Measurements from ENCODE around the gene SLAMF1.
"Not testable (repeated sequence)": the region's sequence is repeated elsewhere in the genome, so short reads cannot be mapped to it uniquely, and the experiment has no call there.

Gene SLAMF1

DNA sequence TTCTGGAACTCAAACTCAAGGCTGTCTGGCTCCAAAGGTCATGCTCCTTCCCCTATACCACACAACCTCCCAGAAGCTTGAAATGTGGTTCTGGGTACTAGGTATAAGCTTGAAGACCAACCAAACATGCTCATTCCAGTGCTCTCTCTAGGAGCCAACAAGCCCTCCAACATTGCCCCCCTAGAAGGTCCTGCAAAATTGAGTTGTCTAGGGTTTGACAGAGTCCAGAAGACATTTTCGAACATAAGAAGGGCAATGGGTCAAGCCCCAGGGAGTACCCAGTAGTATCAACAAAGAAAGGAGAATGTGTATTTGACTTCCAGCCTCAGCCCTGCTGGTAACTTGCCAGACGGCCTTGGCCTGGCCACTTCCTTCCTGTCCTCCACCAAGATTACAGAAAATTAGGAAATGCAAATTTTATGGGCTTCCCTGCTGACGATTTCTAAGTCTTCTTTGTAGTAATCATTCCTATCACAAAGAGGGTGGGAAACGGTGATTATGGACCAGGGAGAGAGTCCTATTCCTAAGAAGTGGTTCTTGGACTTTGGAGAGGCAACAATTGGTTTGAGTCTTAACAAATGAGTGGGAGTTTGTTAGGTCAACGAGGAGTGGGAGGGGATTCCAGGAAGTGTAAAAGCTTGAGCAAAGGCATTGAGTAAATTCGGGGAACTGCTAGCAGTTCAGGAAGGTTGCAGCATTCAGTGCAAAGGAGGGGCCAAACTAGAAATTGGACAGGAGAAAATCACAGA is 18.7 kb upstream of the SLAMF1 start:
- no peak for DNase-seq (ENCODE audit: low spot score)

DNA sequence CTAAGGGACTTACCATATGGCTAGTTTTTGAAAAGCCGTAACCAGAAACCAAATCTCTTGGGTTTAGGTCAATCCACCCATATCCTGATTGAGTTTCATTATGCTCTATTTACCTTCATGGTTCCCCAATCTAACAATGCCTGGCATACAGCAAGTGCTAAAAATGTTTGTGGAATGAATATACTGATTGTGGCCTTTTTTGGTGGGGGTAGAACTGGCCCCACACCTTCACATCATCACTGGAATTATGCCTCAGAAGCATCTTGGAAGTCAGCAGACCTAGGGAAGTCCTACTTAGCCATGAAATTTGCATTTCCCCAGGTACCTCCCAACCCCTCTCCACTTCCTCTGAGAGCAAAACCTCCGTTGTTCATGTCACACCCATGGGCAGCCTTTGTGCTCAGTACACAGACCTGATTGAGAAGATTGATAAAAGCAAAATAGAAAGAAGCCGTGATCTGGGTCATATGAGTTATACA is 17.8 kb upstream of the SLAMF1 start:
- no peak for DNase-seq (ENCODE audit: low spot score)

DNA sequence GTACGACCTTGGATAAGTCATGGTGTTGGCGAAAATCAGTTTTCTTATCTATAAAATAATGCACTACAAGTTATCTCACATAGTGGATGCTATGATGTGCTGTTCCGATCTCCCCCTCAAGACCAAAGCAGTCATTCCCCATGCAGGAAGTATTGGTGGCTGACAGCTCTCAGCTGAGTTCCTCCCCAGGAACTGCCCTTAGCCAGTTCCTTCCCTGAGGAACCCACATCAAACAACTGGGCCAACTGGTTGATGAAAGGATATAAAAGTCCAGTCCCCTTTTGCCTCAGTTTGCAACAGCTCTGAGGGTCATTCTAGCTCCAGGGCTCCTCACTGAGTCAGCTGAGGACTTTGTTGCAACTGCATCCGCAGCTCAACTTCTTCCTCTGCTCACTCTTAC is 16.1 kb upstream of the SLAMF1 start:
- DNase-seq (ENCODE audit: low spot score) = no peak

DNA sequence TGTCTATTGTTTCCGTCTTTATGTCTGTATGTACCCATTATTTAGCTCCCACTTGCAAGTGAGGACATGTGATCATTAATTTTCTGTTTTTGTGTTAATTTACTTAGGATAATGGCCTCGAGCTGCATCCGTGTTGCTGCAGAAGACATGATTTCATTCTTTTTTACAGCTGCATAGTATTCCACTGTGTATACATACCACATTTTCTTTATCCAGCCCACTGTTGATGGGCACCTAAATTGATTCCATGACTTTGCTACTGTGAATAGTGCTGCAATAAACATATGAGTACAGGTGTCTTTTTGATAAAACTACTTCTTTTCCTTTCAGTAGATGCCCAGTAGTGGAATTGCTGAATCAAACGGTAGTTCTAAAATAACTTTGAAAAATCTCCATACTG is 12.7 kb upstream of the SLAMF1 start:
- no peak for DNase-seq (ENCODE audit: low spot score)

DNA sequence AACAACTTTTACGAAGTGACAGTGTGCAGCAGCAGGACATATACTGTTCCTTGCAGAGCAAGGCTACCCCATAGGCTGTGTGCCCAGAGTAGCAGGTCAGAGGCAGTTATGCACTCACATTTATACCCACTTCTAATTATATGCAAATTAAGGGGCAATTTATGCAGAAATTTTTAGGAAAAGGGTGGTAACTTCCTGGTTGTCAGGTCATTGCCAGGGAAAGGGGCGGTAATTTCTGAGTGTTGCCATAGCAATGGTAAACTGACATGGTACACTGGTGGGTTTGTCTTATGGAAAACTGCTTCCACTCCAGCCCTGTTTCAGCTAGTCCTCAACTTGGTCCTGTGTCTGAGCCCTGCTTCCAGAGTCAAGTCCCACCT is 12.0 kb upstream of the SLAMF1 start:
- DNase-seq (ENCODE audit: low spot score) = no peak

DNA sequence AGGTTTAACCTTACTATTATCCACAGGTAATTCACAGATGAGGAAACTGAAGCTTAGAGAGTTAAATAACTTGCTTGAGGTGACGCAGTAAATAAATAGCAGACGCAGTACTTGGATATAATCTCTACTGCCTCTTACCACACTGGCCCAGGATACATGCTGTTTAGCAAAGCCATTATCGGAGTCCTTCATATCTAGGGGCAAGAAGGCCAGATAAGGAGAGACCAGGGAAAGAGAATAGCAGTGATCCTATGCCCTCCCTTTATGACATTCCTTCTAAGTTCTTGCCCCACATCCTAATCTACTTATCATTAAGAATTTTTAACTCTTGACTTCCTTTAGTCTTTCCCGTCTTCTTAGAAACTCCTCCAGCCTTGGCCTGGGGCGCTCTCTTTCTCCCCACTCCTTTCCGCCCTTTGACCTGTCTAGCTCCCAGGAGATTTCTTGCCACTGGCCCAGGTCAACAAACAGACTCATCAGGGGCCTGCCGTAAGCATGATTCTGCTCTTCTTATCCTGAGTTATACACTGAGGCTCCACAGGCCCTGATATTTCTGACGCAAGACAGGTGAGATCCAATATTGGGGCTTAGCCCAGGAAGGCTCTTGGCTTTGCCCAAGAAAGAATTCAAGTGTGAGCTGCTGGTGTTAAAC is 11.4 kb upstream of the SLAMF1 start:
- DNase-seq (ENCODE audit: low spot score) = no peak

DNA sequence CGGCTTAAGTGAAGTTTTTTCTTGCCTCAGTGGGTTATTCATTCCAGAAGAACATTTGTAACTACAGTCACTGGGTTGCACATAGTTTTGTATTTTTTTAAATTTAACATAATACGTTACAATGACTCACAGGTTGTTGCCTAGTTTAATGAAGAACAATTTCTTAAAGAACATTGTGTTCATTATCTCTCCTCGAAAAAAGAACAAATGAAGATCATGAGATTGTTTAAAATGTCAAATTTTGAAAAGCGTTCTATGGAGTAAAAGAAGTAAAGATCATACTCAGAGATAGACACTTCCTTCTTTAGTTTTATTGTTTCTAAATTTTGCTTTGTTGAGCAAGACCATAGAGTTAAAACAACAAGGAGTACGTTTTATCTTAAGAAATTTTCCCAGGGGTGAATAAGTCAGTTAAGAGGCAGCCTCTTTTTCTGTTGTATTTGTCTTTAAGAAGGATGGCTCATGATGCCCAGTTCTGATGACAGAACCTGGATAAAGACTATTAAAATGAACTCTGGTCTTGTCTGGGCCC is 10.5 kb upstream of the SLAMF1 start:
- DNase-seq (ENCODE audit: low spot score) = no peak

DNA sequence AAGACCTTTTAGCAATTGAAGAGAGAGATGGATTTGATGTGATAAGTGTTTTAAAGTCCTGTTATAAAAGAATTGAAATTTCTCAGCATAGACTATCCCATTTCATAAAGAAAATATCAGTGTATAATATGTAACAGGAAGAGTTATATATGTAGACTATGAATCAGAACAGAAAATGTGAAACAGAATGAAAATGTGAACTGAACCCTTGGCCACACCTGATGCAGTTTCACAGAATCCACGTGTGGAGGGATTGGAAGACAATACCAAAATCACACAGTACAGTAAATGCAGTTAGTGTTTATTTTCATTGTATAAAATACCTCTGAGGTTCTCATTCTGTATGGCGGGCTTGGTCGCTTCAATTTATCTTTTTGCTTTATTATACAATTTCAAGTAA is 9.9 kb upstream of the SLAMF1 start:
- no peak for DNase-seq (ENCODE audit: low spot score)

DNA sequence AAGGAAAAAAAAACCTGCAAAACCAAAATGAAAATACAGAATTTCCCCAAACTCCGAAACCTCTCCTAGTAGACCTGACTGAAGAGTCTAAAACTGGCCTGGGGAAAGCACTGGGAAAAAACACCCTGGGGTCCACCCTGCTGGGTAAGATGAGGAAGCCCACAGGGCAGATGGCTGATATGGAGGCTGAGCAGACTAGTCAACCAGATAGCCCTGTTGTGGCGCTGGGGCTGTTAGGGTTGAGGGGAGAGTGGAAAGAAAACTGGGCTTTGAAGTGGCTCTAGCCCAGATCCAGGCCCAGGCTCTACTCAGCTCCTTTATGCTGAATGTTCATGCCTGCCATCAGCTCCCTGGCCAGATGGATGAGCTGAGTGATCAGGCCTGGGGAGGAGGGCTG is 6.8 kb upstream of the SLAMF1 start:
- no peak for DNase-seq (ENCODE audit: low spot score)

DNA sequence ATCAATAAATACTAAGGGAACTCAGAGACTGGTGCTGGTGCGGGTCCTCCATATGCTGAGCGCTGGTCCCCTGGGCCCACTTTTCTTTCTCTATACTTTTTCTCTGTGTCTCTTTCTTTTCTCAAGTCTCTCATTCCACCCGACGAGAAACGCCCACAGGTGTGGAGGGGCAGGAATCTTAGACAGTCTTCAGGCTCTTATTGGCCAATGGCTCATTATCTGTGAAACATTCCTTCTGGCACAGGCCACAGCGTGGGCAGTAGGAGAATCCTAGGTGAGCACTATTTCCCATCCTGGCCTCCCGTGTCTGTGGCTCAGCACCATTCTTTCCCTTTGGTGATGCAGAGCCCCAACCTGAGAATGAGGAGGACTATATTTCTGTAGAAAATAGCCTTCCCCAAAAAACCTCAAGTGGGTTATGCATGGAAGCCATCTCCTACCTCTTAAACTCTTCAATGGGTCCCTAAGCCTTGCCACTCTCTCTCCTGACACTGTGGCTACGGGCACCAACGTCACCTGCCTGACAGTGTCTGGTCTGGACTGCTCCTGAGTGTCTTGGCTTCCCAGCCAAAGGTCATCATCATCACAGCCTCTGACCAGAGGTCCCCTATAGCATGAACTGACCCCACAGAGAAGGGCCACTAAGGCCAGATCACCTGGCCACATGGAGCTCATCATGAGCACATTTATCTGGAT is 6.2 kb upstream of the SLAMF1 start:
- no peak for DNase-seq (ENCODE audit: low spot score)

DNA sequence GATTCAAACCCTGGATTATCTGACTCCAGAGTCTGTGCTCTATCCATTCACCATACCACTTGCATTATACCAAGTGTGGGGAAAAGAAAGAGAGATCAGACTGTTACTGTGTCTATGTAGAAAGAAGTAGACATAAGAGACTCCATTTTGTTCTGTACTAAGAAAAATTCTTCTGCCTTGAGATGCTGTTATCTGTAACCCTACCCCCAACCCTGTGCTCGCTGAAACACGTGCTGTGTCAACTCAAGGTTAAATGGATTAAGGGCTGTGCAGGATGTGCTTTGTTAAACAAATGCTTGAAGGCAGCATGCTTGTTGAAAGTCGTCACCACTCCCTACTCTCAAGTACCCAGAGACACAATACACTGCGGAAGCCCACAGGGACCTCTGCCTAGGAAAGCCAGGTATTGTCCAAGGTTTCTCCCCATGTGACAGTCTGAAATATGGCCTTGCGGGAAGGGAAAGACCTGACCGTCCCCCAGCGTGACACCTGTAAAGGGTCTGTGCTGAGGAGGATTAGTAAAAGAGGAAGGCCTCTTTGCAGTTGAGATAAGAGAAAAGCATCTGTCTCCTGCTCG is 5.3 kb upstream of the SLAMF1 start:
- not testable (repeated sequence) for DNase-seq (ENCODE audit: low spot score)

DNA sequence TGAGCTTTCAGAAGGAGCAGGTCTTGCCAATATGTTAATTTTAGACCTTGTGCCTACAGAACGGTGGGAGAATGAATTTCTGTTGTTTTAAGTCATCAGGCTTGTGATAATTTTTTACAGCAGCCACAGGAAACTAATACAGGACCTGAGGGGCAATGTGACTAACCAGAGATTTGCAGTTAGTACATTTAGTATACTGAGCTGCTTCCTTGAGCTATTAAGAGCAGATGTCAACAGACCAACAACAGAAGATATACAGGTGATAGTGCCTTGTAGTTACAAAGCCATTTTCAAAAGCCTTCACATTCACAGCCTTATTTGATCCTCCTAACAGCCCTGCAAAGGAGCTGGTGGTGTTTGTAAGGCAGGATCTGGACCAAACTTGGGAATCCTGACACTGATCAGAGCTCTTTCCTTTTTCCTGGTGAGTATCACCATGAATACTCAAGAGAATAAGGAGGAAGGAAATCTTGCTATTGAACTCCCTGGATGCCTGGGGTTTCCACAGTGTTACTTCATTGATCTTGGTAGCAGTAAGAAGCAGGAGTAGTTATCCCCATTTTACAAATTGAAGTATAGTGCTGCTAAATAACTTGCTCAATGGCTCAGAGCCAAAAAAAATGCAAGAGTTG is 4.7 kb upstream of the SLAMF1 start:
- DNase-seq (ENCODE audit: low spot score) = no peak

DNA sequence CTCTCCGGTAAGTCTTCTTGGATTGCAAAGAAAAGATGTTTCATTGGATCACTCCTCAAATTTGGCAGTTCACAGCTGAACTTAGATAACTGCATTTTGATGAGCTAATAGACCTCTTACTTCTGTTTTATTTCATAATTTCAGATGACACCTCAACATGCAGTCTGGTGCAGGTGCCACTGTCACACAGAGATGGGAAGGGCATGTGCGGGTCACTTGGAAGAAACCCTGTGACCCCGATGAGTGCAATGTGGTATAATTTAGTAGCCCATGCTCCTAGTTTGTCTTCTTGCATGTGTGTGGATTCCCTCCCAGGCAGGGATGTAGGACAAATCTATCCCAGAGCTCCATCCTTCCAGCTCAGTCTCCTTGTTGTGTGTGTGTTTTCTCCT is 481 bp upstream of the SLAMF1 start:
- no peak for DNase-seq (ENCODE audit: low spot score)

DNA sequence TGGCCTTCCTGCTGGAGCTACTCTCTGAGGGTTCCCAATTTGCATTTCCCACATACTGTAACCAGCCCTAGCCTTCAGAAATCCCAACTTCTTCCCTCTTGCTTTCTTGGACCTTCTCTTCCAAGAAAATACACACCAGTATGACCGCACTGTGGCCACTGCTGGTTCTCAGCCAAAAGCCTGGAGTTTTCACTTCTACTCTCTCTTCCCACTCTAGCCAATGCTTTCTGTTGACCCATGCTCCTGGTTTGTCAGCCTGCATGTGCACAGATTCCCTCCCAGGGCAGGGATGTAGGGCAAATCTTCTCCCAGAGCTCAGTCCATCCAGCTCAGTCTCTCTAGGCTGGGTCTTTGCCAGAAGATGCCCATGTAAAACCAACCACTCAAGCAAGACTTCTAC is 664 bp downstream of the SLAMF1 start:
- DNase-seq (ENCODE audit: low spot score) = no peak

DNA sequence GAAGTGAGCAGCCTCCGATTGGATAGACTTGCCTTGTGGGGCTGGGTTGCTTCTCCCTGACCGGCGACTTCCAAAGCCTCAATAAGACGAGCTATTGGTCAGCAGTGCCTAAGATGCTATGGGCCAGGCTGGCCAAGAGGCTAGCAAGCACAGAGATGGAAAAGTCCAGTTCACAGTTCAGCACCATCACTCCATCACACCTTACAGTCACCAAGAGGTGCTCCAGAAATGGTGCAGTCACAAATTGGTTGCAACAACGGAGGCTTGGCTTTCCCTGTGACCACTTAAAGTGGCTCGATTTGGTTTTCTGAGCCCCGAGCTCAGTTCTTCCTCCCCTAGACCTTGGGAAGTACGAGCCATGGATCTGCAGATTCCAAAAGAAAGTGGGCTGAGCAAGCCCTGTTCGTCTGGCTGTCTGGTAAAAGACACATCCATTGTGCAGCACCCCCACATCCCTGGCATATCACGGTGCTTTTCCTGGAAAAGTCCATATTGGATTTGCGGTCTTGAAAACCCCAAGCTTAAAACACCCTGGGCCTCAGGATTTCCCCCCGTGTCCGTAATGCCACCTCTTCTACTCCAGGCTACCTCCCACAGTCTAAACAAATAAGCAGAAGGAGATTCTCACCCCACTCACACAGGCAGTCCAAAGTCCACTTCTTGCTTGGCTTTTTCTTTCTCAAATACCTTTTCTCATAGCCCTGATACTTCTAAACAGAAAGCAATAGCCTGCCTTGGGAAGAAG is 1.3 kb downstream of the SLAMF1 start:
- DNase-seq (ENCODE audit: low spot score) = no peak

DNA sequence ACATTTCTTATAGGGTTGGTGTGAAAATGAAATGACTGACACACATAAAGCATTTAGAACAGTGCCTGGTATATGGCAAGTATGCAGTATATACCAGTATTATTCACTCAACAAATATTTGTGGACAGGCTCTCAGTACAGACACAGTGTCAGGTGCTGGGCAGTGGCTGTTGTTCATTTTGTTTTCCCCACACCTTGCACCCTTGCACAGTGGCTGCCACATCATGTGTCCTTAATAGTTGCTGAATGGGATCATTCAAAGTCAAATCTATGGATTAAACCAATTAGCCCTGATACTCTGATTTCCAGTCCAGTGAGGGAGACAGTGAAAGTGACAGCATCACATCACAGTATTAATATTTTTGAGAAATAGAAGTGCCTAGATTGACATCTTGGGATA is 2.4 kb downstream of the SLAMF1 start:
- DNase-seq (ENCODE audit: low spot score) = no peak

DNA sequence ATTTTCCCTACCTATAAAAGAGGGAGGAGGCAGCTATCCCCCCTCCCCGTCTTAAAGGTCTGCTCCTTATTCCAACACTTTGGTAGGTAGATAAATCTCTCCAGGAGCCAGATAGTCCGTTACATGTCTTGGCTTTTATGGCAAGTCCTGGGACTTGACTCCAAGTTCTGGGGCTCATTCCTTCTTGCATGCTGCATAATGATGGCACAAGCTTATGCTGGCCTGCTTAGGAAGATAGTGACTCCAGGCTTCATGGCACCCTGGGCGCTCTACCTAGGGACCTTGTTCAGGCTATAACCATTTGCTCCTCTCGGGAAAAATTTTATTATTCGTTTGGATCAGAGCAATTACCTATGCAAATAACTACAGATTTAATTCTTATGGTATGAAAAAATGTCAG is 3.7 kb downstream of the SLAMF1 start:
- no peak for DNase-seq (ENCODE audit: low spot score)

DNA sequence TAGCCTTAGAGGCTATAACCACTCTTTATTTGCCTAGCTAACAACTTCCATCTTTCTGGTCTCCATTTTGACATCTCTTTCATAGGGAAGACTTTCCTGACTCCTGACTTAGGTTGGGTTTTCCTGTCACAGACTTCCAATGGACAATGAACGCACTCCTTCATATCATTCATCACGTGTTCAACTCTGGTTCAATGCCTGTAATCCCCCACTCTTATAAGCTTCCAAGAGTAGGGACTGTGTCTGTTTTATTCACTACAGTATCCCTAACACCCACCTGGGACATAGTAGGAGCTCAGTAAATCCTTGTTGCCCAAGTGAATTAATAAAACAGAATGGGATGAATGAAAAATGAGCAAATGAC is 4.6 kb downstream of the SLAMF1 start:
- no peak for DNase-seq (ENCODE audit: low spot score)

DNA sequence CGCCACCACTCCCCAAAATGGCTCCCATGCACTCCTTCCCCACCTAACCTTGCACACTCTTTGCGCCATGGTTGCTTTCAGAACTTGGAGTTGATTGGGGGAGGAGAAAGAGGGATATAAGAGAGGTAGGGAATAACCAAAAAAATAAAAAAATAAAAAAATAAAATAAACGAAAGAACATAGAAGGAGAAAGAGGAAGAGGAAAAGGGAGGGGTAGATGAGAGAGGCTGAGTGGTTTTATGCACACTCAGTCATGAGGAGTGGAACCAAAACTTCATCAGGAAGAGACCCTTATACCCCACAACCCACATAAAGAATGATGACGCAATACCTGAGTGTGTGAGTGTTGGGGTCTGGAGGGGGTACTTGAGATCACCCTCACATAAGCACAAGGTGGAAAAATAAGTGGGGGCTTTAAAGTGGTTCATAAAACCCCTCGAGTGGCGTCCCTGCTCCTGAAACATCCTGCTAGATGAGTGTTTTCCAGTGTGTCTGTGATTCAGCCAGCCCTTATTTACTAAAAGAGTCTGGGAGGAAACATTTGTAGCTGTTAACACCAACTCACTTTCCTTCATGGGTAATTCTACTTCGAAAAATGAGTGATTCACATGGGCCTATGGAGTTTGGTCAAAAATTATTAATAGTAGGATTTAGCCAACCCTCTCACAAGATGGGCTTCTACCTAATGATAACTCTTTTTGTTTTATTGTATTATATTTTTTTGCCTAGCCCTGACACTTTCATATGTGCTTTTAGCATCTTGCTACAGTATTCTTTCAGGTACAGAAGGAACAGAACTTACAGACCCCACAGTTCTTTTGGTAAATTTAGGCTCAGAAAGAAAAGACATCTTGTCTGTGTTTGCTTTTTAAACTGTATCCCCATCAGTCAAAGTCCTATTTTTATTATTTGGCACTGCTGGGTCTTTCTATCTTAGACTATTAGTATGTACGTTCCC is 5.2 kb downstream of the SLAMF1 start:
- no peak for DNase-seq (ENCODE audit: low spot score)

DNA sequence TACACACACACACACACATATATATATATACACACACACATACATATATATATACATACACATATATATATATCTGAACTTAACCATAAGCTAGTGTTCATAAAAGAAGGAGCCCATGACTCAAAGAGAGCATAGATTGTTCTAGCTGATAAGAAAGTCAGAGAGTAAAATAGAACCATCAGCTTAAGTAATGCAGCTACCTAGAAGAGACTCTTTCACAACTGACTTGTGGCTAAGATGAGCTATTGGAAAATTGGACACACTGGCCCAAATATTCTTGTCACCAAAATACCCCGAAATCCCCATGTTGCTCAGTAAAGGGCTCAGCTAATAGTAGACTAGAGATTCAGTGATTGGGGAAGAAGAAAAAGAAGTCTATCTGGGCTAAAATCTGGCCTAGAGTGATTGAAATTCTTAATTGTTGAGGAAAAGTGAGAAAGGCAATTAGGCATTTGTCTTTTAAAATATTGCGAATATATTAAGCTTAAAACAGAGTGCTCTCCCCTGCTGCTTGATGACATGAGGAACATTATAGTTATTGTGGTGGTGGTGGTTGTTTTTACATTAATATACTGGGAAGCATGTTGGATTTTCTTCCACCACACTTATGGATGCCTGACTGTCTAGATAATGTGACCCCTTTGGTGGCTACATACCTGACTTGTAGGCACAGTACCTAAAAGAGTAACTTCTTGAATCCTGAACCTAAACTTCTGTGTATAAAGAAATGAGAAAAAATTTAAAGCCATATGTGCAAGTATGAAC is 6.3 kb downstream of the SLAMF1 start:
- DNase-seq (ENCODE audit: low spot score) = no peak
